Measurements from ENCODE around the gene RAD51B.

RAD51B gene

GRCh38 chr14:68523989-68524725 lies 704.6 kb downstream of the RAD51B start:
- no peak overlapping the region for H3K4me3 ChIP-seq (ENCODE audit: low read depth, low read length)
- peak; percentile 51 for TF ChIP-seq CTCF (IDR thresholded peaks at IDR 0.05; ENCODE audit: low read depth, low read length)

- no peak for TF ChIP-seq CTCF (IDR thresholded peaks at IDR 0.05; ENCODE audit: low read depth, low read length)
- H3K4me3 ChIP-seq (ENCODE audit: low read depth, low read length), result no peak overlapping the region
Measured at GRCh38 chr14:68525516-68525915, 705.9 kb downstream of the RAD51B start.

- TF ChIP-seq CTCF (IDR thresholded peaks at IDR 0.05; ENCODE audit: low read depth, low read length), result no peak
Measured at GRCh38 chr14:68526512-68527091, 707.0 kb downstream of the RAD51B start.

GRCh38 chr14:68527329-68527851 lies 707.8 kb downstream of the RAD51B start:
- no peak for TF ChIP-seq CTCF (IDR thresholded peaks at IDR 0.05; ENCODE audit: low read depth, low read length)

More at GRCh38 chr14:68526512-68527091, 707.0 kb downstream of the RAD51B start:
- no peak overlapping the region for H3K4me3 ChIP-seq (ENCODE audit: low read depth, low read length)

GRCh38 chr14:68528040-68528687 lies 708.6 kb downstream of the RAD51B start:
- no peak for TF ChIP-seq CTCF (IDR thresholded peaks at IDR 0.05; ENCODE audit: low read depth, low read length)
- no peak overlapping the region for H3K4me3 ChIP-seq (ENCODE audit: low read depth, low read length)

More at GRCh38 chr14:68527329-68527851, 707.8 kb downstream of the RAD51B start:
- H3K4me3 ChIP-seq (ENCODE audit: low read depth, low read length), result no peak overlapping the region

- no peak overlapping the region for H3K4me3 ChIP-seq (ENCODE audit: low read depth, low read length)
- TF ChIP-seq CTCF (IDR thresholded peaks at IDR 0.05; ENCODE audit: low read depth, low read length), result no peak
Measured at GRCh38 chr14:68530443-68530842, 710.9 kb downstream of the RAD51B start.

- TF ChIP-seq CTCF (IDR thresholded peaks at IDR 0.05; ENCODE audit: low read depth, low read length), result no peak
- H3K4me3 ChIP-seq (ENCODE audit: low read depth, low read length), result no peak overlapping the region
Measured at GRCh38 chr14:68532496-68532895, 712.9 kb downstream of the RAD51B start.
